Hippocampal formation (tissue), 2 donors: ENCODE data around the gene FMNL3.
A peak's percentile ranks its signal among the peaks of the same experiment; 100 is the strongest.
"Not testable (repeated sequence)": the region's sequence is repeated elsewhere in the genome, so short reads cannot be mapped to it uniquely, and the experiment has no call there.

ENCODE experiments used
- DNase-seq, 2 donors: peaks; one replicate each; lab custom pipeline; 2025; lab: John Stamatoyannopoulos, UW

The FMNL3 gene, protein sequence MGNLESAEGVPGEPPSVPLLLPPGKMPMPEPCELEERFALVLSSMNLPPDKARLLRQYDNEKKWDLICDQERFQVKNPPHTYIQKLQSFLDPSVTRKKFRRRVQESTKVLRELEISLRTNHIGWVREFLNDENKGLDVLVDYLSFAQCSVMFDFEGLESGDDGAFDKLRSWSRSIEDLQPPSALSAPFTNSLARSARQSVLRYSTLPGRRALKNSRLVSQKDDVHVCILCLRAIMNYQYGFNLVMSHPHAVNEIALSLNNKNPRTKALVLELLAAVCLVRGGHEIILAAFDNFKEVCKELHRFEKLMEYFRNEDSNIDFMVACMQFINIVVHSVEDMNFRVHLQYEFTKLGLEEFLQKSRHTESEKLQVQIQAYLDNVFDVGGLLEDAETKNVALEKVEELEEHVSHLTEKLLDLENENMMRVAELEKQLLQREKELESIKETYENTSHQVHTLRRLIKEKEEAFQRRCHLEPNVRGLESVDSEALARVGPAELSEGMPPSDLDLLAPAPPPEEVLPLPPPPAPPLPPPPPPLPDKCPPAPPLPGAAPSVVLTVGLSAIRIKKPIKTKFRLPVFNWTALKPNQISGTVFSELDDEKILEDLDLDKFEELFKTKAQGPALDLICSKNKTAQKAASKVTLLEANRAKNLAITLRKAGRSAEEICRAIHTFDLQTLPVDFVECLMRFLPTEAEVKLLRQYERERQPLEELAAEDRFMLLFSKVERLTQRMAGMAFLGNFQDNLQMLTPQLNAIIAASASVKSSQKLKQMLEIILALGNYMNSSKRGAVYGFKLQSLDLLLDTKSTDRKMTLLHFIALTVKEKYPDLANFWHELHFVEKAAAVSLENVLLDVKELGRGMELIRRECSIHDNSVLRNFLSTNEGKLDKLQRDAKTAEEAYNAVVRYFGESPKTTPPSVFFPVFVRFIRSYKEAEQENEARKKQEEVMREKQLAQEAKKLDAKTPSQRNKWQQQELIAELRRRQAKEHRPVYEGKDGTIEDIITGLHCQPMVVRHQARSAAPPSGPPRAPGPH

DNA sequence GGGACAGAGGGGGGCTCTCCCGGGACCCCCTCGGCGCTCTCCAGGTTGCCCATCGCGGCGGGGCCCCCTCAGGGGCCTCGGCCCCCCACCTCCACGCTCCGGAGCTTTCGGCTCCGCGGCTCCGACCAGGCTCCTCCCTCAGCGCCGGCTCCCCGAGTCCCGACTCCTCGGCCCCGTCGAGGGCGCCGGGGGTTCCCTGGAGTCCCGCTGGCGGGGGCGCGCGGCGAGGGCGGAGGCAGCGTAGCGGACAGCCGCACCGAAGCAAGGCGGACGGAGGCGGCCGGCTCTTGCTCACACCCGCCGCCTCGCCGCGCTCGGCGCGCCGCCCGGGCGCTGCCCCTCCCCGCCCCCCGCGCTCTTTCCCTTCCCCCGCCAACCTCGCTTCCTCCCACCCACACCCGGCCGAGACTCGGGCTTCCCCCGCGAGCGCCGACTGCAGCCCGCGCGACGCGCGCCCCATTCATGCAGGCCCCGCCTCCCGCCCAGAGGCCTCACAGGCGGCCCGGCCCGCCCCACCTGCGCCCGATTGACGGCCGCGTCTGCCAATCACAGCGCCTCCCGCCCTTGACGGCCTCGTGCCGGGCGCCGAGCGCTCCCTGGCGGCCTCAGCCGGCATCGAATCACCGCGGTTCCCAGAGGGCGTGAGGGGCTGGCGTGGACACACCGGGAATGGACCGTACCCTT lies at the start of gene FMNL3:
Gene FMNL3 (minus strand): TSS at position 278 of the 684 bp plus-strand sequence. CDS start 225 bp downstream, at position 53.
- peak; percentile 96 to 97 for DNase-seq

DNA sequence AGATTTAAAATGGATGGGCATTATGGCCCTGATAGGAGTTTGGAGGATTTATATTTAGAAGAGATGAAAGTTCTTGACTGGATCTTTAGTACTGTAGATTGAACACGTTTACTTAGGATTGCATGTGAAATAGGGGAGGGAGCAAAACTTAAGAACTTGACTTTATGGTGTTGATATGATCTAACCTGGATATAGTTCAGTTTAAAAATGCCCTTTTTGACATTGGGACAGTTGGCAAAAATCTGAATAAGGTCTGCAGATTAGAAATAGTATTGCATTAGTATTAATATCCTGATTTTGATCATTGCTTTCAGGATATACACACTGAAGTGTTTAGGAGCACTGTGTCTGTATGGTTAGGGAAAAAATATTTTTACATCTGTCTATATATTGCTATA lies 43.8 kb upstream of the FMNL3 start:
- DNase-seq: no peak

DNA sequence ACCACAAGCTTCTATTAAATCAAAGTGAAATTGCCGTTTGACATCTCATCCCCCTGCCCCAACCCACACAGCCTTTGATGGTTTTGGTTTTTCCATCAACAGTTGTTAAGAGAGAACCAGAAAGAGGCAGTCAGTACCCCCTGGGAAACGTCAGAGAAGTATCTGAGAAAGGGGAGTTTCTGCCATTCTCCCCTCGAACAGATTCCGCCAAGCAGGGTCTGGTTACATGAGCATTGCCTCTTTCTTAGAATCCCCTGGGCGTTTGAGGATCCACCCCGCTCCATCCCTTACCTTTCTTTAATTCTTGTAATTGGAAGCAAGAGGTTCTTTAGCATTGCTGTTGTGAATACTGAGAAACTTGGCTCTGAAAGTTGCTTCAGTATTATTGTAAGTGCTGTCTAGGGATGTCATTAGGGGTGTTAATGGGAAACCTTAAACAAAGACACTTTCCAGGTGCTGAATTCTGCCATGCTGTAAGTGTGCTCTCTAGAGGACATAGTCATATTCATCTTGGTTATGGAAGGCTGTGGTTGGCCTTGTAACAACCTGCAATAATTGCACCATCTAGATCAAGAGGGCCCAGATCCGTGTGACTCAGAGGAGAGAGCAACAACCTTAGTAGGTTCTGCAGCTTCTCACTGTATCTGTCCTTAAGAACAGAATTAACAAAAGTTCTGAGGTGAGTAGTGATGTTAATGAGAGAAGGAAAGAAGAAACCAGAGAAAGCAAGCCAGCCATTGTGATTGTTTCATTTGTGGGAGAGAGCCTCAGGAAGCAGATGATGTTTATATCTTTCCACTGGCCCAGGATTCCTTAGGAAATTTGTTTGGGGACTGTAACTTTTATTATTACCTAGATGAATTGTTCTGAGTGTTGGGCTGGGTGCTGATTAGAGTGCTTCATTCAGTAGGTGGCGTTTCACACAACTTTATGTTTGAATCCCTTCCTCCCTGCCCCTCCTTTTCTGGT lies 43.1 kb upstream of the FMNL3 start:
- no peak for DNase-seq

DNA sequence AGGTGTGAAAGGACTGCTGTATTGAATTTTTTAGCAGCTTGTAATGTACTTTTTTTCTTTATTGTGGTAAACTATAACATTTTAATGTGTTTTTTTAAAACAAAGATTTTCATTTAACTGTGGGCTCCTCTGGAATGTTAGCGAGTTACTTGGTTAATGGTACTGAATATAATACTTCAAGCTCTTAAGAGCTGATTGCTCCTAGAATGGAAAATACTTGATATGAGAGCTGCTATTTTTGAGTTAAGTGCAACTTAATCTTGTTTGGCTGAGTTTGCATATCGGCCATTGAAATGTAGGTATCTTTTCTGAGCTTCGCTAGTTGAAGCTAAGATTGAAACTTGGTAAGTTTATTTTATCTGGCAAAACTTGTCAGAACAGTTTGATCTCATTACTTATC lies 41.6 kb upstream of the FMNL3 start:
- DNase-seq: no peak

DNA sequence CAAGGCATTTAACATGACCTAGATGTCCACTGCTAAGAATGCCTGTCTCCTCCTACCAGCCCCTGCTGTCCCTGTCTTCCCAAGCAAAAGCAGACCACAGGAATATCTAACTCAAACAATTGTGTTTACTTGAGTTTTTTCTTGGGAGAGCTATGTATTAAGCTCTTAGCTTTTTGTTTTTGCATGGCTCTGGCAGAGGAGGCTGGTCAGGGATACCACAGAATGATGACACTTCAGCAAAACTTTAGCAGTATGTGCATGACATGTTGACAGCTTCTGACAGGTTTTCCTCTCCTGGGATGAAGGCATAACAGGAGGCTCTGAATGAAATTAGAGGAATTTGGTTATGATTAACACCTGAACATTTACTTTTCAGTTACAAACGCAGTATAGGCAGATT lies 41.1 kb upstream of the FMNL3 start:
- no peak for DNase-seq

DNA sequence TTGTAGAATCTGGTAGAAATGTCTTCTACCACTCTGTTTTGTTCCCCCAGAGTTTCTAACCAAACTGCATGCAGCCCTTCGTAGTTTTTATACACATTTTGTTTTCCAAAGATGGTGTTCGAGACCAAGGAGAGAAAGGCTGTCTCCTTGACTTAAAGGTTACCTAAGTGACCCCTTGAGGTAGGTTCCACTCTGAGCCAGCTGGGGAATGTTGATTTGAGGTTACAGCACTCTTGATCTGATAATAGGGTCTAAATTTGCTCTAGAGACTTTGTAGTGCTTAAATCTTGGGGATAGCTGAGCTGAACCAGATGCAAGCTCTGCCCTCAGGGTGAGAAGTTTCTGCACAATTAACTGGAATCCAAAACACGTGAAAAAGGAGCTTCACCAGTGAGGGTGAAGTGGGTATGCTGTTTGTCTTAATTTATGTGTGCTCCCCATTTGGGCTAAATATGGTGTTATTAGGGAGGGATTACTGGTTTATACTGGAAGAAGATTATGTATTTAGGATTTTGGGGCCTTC lies 37.2 kb upstream of the FMNL3 start:
- DNase-seq: no peak

DNA sequence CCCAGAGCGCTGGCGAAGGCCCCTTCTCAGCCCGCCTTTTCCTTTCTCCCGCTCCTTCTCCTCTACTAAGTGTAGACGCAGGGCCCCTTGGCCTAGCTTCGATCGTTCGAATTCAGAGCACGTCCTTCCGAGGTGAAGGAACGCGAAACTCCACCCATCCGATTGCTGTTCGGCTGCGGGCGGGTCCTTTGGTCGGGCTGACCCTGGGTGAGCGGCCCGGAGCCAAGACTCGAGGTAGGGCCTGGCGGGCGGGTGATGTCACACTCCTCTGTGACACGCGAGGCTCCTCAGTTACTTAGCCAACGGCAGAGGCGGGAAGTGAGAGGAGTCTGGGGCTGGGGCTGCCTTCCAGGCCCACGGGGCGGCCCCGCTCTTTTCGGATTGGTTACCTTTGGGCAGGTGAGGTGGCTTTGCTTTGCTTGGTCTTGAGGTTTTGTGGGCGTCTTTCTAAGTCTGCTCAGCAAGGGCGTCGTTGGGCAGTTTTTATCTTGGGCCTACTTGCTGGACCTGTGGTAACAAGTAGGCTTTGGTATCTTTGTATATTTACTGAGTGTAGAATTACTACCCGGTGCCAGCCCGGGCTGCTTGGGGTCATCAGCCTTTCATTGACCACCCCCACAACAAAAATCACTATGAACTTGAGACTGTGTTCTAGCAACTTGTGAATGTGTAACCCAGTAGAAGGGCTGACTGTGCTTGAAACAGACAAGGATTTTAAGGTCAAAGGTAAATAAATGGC lies 34.8 kb upstream of the FMNL3 start:
- DNase-seq: no peak

DNA sequence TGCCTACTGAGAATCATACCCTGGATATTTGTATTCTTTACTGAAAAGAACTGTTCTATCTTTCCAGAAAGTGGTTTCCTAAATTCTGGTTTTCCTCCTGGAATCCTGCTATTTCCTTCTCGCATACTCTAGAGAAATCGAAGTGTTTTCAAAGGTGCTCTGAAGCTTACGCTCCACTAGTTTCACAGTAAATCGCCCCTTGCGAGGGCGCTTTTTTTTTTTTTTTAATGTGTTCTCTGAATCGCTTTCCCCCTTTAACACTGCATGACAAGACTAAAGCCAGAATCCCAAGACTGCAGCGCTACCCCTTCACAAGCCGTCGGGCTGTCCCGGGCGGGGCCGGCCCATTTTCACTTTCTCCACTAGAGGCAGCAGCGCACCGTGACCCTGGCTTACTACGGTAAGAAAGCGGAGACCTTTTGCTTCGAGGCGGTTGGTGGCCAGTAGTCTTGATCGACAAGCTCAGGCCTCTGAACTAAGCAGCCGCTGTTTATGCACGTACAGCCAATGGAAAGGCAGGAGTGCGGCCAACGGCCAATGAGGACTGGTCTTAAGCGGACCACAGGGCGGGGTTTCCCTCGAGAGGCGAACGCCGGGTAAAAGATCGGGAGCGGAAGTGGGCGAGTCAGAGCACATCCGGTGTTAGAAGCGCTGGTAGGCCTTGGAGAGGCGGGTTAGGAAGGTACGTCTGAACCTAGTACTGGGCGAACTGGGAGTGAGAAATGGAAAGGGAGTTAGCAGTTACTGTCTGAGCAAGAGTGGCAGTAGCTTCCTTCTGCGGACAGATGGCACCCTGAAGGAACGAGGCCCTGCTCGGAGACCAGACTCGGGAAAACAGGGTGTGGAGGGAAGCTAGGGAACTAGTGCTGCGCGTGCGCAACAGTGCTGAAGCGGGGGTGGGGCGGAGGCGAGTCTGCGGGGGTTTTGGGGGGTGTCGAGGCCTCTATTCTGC lies 34.0 kb upstream of the FMNL3 start, which contains the start of gene TMBIM6:
Gene TMBIM6 (plus strand): TSS at position 628 of the 952 bp plus-strand sequence. CDS start 10,937 bp downstream, outside the sequence.
- DNase-seq: peak; percentile 100

DNA sequence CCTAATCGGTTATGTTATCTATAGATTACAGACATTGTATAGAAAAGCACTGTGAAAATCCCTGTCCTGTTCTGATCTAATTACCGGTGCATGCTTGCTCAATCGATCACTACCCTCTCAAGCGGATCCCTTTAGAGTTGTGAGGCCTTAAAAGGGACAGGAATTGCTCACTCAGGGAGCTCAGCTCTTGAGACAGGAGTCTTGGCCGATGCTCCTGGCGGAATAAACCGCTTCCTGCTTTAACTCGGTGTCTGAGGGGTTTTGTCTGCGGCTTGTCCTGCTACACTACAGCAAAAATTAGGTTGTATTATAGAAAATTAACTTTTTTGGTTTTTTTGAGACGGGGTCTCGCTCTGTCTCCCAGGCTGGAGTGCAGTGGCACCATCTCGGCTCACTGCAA lies 33.1 kb upstream of the FMNL3 start:
- not testable (repeated sequence) for DNase-seq

DNA sequence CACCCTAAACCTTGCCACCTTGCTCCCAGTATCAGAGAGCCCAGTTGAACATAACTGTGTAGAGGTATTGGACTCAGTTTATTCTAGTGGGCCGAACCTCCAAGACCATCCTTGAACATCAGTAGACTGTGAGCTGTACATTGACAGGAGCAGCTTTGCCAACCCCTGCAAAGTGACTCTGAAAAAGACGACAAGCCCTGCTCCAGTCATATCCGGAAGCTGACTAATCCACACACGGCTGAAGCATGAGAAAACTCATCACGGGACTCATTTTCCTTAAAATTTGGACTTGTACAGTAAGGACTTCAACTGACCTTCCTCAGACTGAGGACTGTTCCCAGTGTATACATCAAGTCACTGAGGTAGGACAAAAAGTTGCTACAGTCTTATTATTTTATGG lies 31.5 kb upstream of the FMNL3 start:
- DNase-seq: not testable (repeated sequence)

DNA sequence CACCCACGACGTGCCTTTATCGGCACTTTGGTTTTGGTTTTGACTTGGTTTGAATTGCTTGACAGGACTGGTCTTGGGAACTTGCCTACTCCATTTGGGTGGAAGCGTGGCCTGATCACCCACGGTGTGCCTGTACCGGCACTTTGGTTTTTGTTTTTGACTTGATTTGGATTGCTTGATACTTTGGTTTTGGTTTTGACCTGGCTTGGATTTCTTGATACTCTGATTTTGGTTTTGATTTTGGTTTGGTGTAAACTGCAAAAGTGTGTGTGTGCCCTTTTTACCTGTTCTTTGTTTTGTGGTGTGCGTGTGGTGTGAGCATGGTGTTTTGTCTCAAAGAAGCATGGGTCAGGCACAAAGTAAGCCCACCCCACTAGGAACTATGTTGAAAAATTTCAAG lies 27.7 kb upstream of the FMNL3 start:
- DNase-seq: not testable (repeated sequence)

DNA sequence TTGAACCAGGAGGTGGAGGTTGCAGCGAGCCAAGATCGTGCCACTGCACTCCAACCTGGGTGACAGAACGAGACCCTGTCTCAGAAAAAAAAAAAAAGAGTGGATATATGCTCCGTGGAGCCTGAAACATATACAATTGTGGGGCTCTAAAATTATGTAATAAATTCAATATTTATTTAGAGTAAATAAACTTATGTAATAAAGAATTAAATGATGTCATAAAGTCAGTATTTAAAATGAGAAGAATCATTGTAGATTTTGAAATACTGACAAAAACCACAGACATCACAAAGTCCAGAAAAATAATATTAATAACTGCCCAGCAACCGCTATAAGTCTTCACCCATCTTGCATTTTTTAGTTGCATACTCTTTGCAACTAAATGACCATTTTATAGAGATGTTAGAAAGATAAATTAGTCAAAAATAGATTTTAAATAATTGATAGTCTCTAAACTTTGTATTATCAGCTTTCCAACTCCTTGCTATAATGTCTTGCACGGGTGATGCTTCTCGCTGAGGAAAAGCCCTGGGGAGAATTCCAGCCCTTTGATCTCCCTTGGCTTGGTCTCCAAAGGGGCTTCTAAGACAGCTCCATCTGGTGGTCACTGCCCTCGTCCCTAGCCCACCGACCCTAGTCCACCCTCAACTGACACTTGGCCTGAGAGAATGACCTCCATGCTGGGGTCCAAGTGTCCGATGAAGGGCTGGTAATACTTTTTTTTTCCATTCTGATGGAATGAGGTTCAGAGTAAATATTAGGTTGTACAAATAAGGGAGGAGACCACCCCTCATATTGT lies 26.2 kb upstream of the FMNL3 start:
- no peak for DNase-seq

DNA sequence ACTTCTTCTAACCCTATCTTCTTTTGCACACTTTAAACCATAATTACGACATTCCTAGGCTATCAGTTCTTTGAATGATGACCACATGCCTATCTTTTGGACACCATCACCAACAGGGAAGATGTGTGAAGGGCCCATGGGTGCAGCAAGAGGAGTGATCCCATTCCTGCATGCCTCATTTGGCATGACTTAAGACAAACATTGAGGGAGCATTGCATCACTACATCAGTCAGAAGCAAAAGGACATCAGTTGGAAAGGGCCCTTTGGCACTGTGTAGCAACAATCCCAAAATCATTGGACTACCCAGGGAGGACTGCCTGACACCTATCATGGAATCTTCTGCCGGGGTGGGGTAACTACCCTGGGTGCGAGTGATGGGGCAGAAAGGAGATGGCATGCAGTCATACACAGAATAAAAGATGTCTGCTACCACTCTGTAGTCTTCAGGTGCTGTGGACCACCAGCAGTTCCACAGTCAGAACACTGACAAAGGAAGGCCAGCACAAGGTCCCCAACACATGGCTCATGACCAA lies 23.4 kb upstream of the FMNL3 start:
- DNase-seq: no peak

DNA sequence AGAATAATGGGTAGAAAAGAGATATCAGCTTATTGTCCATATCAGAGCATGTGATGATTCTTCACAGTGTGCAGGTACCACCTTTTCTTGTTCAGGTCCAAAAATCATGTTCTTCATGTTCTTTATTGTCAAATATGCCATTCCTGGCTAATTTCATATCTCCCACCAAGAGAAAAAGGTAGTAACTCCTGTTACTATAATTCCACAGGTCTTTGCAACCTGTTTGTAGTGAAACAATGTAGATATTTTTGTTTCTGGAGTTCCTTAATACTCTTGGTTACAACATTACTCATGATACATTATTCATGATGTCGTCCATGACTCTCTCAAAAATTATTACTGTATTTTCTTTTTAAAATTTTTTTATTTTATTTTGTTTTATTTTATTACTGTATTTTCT lies 22.8 kb upstream of the FMNL3 start:
- no peak for DNase-seq

DNA sequence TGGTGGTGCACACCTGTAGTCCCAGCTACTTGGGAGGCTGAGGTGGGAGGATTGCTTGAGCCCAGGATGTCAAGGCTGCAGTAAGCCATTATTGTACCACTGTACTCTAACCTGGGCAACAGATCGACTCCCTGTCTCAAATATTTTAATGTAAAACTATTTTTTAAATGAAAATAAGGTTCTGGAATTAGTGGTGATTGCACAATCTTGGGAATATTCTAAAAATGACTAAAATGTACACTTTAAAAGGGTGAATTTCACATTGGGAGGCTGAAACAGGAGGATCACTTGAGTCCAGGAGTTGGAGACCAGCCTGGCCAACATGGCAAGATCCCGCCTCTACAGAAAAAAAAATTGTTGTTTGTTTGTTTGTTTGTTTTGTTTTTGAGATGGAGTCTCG lies 21.2 kb upstream of the FMNL3 start:
- no peak for DNase-seq

DNA sequence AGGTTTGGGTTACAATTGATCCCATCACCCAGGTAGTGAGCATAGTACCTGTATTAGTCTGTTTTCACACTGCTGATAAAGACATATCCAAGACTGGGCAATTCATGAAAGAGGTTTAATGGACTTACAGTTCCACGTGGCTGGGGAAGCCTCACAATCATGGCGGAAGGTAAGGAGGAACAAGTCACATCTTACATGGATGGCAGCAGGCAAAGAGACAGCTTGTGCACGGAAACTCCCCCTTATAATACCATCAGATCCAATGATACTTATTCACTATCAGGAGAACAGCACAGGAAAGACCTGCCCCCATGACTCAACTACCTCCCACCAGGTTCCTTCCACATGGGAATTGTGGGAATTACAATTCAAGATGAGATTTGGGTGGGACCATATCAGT lies 14.2 kb upstream of the FMNL3 start:
- not testable (repeated sequence) for DNase-seq

DNA sequence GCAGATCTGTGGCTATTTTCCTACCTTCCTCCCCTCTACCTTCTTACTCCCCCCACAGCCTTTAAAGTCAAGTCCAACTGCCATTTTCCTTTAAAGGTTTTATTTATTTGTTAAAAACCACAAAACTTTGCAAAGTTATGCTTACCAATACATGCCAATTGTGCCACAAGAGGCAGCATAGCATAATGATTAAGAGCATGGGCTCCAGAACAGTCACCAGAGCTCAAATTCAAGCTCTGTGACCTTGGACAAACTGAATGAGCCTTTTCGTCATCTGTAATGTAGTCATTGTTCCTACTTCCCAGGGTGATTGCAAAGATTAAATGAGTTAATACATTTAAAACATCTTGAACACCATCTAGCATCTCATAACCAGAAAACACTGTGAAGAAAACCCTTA lies 13.0 kb upstream of the FMNL3 start:
- DNase-seq: no peak
